ENCODE data around the gene SEPTIN10. TPM values are rescaled to one million over a fixed set of nuclear protein-coding genes. Genes with fewer than 3 reads are reported as not detected.

The SEPTIN10 gene
- total RNA-seq, 1 experiment from 2014 or later: 113 TPM

GRCh38 chr2:109527846-109528705, 85.7 kb downstream of the SEPTIN10 start:
- DNase-seq (ENCODE audit: low read depth, low spot score) (no peak), ATAC-seq (no peak)
- H3K27ac ChIP-seq (ENCODE audit: low read depth, low read length): no peak overlapping the region
- ChIA-PET POLR2A (interaction anchor here (0.9 kb wide), 1 partner anchor 18 kb away, joined by 3 read pairs; no protein-coding TSS in a partner anchor), CTCF (no interaction called here), RAD21 (ENCODE audit: low non-redundant PET in 1 of 2, low total read pairs in 2 of 2, uncharacterized antibody in 2 of 2, unreplicated experiment in 2 of 2) (no interaction called here)
- no peaks in the 10 kb centered on the region for H4K20me1 ChIP-seq (ENCODE audit: insufficient read depth)
- H3K9ac ChIP-seq (ENCODE audit: low read length): no peak overlapping the region
- no peaks in the 10 kb centered on the region for H3K36me3 ChIP-seq (ENCODE audit: control insufficient read depth in 1 of 2, insufficient read depth in 2 of 2, low read length in 2 of 2)
- H3K4me2 ChIP-seq (ENCODE audit: low read length): no peak overlapping the region
- no peaks in the 10 kb centered on the region for H3K9me3 ChIP-seq (ENCODE audit: control insufficient read depth in 1 of 2, insufficient read depth in 1 of 2, low read depth in 1 of 2, low read length in 2 of 2)
- no peaks in the 10 kb centered on the region; the same call in 1 of the 2 replicates for H3K27me3 ChIP-seq (ENCODE audit: insufficient read depth, low read length)
- no peaks in the 10 kb centered on the region for H3K9me2 ChIP-seq (ENCODE audit: insufficient read depth)
- no peaks in the 10 kb centered on the region for H3K79me2 ChIP-seq (ENCODE audit: insufficient read depth, low read length)
- no peak overlapping the region for H2AFZ ChIP-seq (ENCODE audit: low read depth, low read length, poor library complexity, severe bottlenecking)
- BruUV-seq (replicated peaks): no TSS peak
- peaks cover 0 to 9% of the 10 kb centered on the region in 2 experiments; a peak in 1 of 4 replicates for H3K4me1 ChIP-seq (ENCODE audit: control insufficient read depth in 1 of 2, insufficient read depth in 2 of 2, low read length in 2 of 2)
- TF ChIP-seq ZFX (IDR thresholded peaks at IDR 0.05): no peak
- no peak for TF ChIP-seq ATF3 (IDR thresholded peaks at IDR 0.05)
- TF ChIP-seq MAX (IDR thresholded peaks at IDR 0.05): no peak
- no peak for TF ChIP-seq TCF7L2 (IDR thresholded peaks at IDR 0.05; ENCODE audit: borderline replicate concordance, extremely low read depth, insufficient read depth, insufficient read length)
- no peak for TF ChIP-seq RAD21 (IDR thresholded peaks at IDR 0.05; ENCODE audit: low read depth)
- TF ChIP-seq FOSL1 (IDR thresholded peaks at IDR 0.05; ENCODE audit: low read depth): no peak
- TF ChIP-seq ELF1 (IDR thresholded peaks at IDR 0.05; ENCODE audit: borderline replicate concordance, low read depth): no peak
- TF ChIP-seq POLR2AphosphoS5 (IDR thresholded peaks at IDR 0.05; ENCODE audit: low read depth, low read length): no peak
- TF ChIP-seq EZH2phosphoT487 (IDR thresholded peaks at IDR 0.05; ENCODE audit: borderline replicate concordance): no peak
- no peak for TF ChIP-seq REST (IDR thresholded peaks at IDR 0.05; ENCODE audit: low read depth)
- TF ChIP-seq ZBTB33 (IDR thresholded peaks at IDR 0.05; ENCODE audit: extremely low read depth, insufficient replicate concordance, low read length): no peak
- no peak for TF ChIP-seq CTCF (IDR thresholded peaks at IDR 0.05 in 2 of 3, conservative IDR thresholded peaks at IDR 0.05 in 1 of 3; ENCODE audit: borderline replicate concordance in 1 of 3, insufficient read depth in 1 of 3, low read depth in 2 of 3, low read length in 2 of 3)
- TF ChIP-seq EZH2 (IDR thresholded peaks at IDR 0.05): no peak
- TF ChIP-seq JUND (IDR thresholded peaks at IDR 0.05): no peak
- TF ChIP-seq POLR2A (IDR thresholded peaks at IDR 0.05; ENCODE audit: borderline replicate concordance, extremely low read depth, insufficient read depth, insufficient read length): no peak
- TF ChIP-seq ZNF274 (IDR thresholded peaks at IDR 0.05; ENCODE audit: low read depth, low read length): no peak
- no peak for TF ChIP-seq EGR1 (IDR thresholded peaks at IDR 0.05; ENCODE audit: low read depth)
- TF ChIP-seq CEBPB (IDR thresholded peaks at IDR 0.05; ENCODE audit: low read depth): no peak
- no peak for TF ChIP-seq YY1 (IDR thresholded peaks at IDR 0.05; ENCODE audit: extremely low read depth, insufficient replicate concordance, low read depth, low read length)
- H3K4me3 ChIP-seq (replicated peaks in 1 of 2; ENCODE audit: low read depth in 1 of 2, low read length in 2 of 2): no peak overlapping the region
- intact Hi-C loops (cut with micrococcal nuclease): no loop called here
